ENCODE measurements around the gene TMPRSS3. TPM values are rescaled to one million over a fixed set of nuclear protein-coding genes. Genes with fewer than 3 reads are reported as not detected.

TMPRSS3 gene
- polyA plus RNA-seq, 1 of the 3 experiments (the other 2 are of a cell fraction), result not detected

GRCh38 chr21:42352441-42353095 lies 43.3 kb downstream of the TMPRSS3 start:
- Histone ChIP-seq H2AFZ (ENCODE audit: low read depth) (no peak overlapping the region), H3K27me3 (ENCODE audit: insufficient read depth) (no peaks in the 10 kb centered on the region), H3K36me3 (replicated peaks in 1 of 2; ENCODE audit: control insufficient read depth in 1 of 2, insufficient read depth in 2 of 2, low read length in 1 of 2) (no peaks in the 10 kb centered on the region), H3K9me2 (no peaks in the 10 kb centered on the region), H3F3A (replicated peaks; ENCODE audit: insufficient read depth) (no peaks in the 10 kb centered on the region), H3K4me2 (no peak overlapping the region), H3K9ac (no peak overlapping the region), H3K9me3 (no peaks in the 10 kb centered on the region; the same call in 1 of the 2 replicates), H3K27ac (ENCODE audit: low read depth in 2 of 2, low read length in 1 of 2) (no peak overlapping the region), H3K79me2 (ENCODE audit: insufficient read depth) (no peaks in the 10 kb centered on the region), H3K4me3 (ENCODE audit: low read depth in 2 of 2, low read length in 1 of 2) (no peak overlapping the region), H3K4me1 (ENCODE audit: control insufficient read depth in 1 of 2, insufficient read depth in 2 of 2, low read depth in 1 of 2, low read length in 1 of 2) (no peaks in the 10 kb centered on the region), H4K20me1 (ENCODE audit: insufficient read depth) (no peaks in the 10 kb centered on the region)
- CTCF ChIA-PET, result no interaction called here
- POLR2A ChIA-PET, result no interaction called here
- TF ChIP-seq FOXM1 (IDR thresholded peaks at IDR 0.05; ENCODE audit: low read depth), result no peak
- TF ChIP-seq RCOR1 (IDR thresholded peaks at IDR 0.05; ENCODE audit: low read length), result no peak
- no peak for TF ChIP-seq NFIC (IDR thresholded peaks at IDR 0.05; ENCODE audit: borderline replicate concordance)
- TF ChIP-seq MEF2A (IDR thresholded peaks at IDR 0.05; ENCODE audit: borderline replicate concordance, low read depth), result no peak
- no peak for TF ChIP-seq ZBTB33 (IDR thresholded peaks at IDR 0.05; ENCODE audit: borderline replicate concordance, low read depth)
- TF ChIP-seq MAX (IDR thresholded peaks at IDR 0.05; ENCODE audit: low read depth), result no peak
- no peak for TF ChIP-seq SMC3 (IDR thresholded peaks at IDR 0.05; ENCODE audit: low read depth, low read length)
- no peak for TF ChIP-seq EZH2phosphoT487 (IDR thresholded peaks at IDR 0.05; ENCODE audit: borderline replicate concordance, low read depth)
- TF ChIP-seq USF2 (IDR thresholded peaks at IDR 0.05; ENCODE audit: borderline replicate concordance, low read depth, low read length), result no peak
- TF ChIP-seq GATA2 (CRISPR knock-in tag; IDR thresholded peaks at IDR 0.05), result no peak
- TF ChIP-seq USF1 (IDR thresholded peaks at IDR 0.05; ENCODE audit: borderline replicate concordance, low read depth), result no peak
- no peak for TF ChIP-seq ELF1 (IDR thresholded peaks at IDR 0.05)
- TF ChIP-seq EP300 (IDR thresholded peaks at IDR 0.05; ENCODE audit: borderline replicate concordance in 1 of 2, low read depth in 1 of 2, low read length in 1 of 2), result no peak
- WGBS (ENCODE audit: low lambda C conversion rate), result 40% methylated on average over 13 of the region's 14 CpGs
- no peak for DNase-seq
